Dedifferentiated amniotic fluid mesenchymal stem cell (primary cell): Measurements from ENCODE around the gene INHBC.
A peak's percentile ranks its signal among the peaks of the same experiment; 100 is the strongest.
"Not testable (repeated sequence)": the region's sequence is repeated elsewhere in the genome, so short reads cannot be mapped to it uniquely, and the experiment has no call there.

Experiments used
- DNase-seq: peaks from one replicate; pipeline ENCODE4 v3.0.0-alpha.2; 2016; ENCODE audit errors: extremely low spot score

The INHBC gene

GRCh38 chr12:57429473-57430111, 5.0 kb upstream of the INHBC start:
- no peak for DNase-seq

- DNase-seq = no peak
These were observed 4.3 kb upstream of the INHBC start for GRCh38 chr12:57430112-57430930.

GRCh38 chr12:57430931-57431566, 3.5 kb upstream of the INHBC start, which contains the start of gene R3HDM2:
TSS of gene R3HDM2 (minus strand) at chr12:57431043. CDS start at chr12:57310428, 120,615 bp downstream.
- DNase-seq = peak; percentile 94

GRCh38 chr12:57431654-57432188, 2.9 kb upstream of the INHBC start:
- DNase-seq = no peak

- no peak for DNase-seq
These were observed 1.2 kb upstream of the INHBC start for GRCh38 chr12:57433370-57433769.

GRCh38 chr12:57435293-57435692, 709 bp downstream of the INHBC start:
- no peak for DNase-seq

- no peak for DNase-seq
These were observed 3.8 kb downstream of the INHBC start for GRCh38 chr12:57438400-57438799.

- no peak for DNase-seq
These were observed 5.2 kb downstream of the INHBC start for GRCh38 chr12:57439762-57440266.

- not testable (repeated sequence) for DNase-seq
These were observed 6.8 kb downstream of the INHBC start for GRCh38 chr12:57441393-57441792.

- DNase-seq = no peak
These were observed 7.4 kb downstream of the INHBC start for GRCh38 chr12:57441846-57442427.

GRCh38 chr12:57444337-57444736, 9.8 kb downstream of the INHBC start:
- DNase-seq = not testable (repeated sequence)

- no peak for DNase-seq
These were observed 10.2 kb downstream of the INHBC start for GRCh38 chr12:57444744-57445143.

- DNase-seq = no peak
These were observed 11.8 kb downstream of the INHBC start for GRCh38 chr12:57446292-57446960.

- DNase-seq = no peak
These were observed 14.1 kb downstream of the INHBC start for GRCh38 chr12:57448669-57449068.

- no peak for DNase-seq
These were observed 14.8 kb downstream of the INHBC start for GRCh38 chr12:57449375-57449774.

- no peak for DNase-seq
These were observed 15.5 kb downstream of the INHBC start for GRCh38 chr12:57450057-57450456.

GRCh38 chr12:57451233-57451778, 16.7 kb downstream of the INHBC start:
- no peak for DNase-seq

- peak; percentile 38 for DNase-seq
These were observed 17.8 kb downstream of the INHBC start for GRCh38 chr12:57452181-57452936.

GRCh38 chr12:57452937-57453509, 18.4 kb downstream of the INHBC start:
- DNase-seq = peak; percentile 78

GRCh38 chr12:57454213-57454565, 19.6 kb downstream of the INHBC start:
- no peak for DNase-seq
